Adipocyte (in vitro differentiated cells): ENCODE results near the gene LY6G6D.
A peak's percentile ranks its signal among the peaks of the same experiment; 100 is the strongest.
"Not testable (repeated sequence)": the region's sequence is repeated elsewhere in the genome, so short reads cannot be mapped to it uniquely, and the experiment has no call there.

ENCODE experiments used
- DNase-seq: peaks from one replicate; pipeline ENCODE4 v3.0.0-alpha.2; 2015; ENCODE audit warnings: low read depth
- H3K27me3 ChIP-seq: replicated peaks from 2 replicates; pipeline ENCODE4 v1.7.0; 2013; ENCODE audit warnings: mild to moderate bottlenecking, low read length, moderate library complexity; ENCODE audit not compliant: control insufficient read depth, insufficient read depth
- H3K36me3 ChIP-seq: 2 replicates; pipeline ENCODE4 v1.7.0; 2013; ENCODE audit warnings: low read length, mild to moderate bottlenecking, moderate library complexity; ENCODE audit not compliant: control insufficient read depth, insufficient read depth, severe bottlenecking
- H3K4me1 ChIP-seq: 2 replicates; pipeline ENCODE4 v1.7.0; 2013; ENCODE audit warnings: mild to moderate bottlenecking, low read length, moderate library complexity; ENCODE audit not compliant: control insufficient read depth, insufficient read depth
- H3K4me3 ChIP-seq: 2 replicates; pipeline ENCODE4 v1.7.0; 2013; ENCODE audit warnings: mild to moderate bottlenecking, low read length, moderate library complexity
- H3K9ac ChIP-seq: 2 replicates; pipeline ENCODE4 v1.7.0; 2013; ENCODE audit warnings: mild to moderate bottlenecking, low read length, moderate library complexity
- H3K9me3 ChIP-seq: 2 replicates; pipeline ENCODE4 v1.7.0; 2013; ENCODE audit warnings: mild to moderate bottlenecking, low read length, moderate library complexity; ENCODE audit not compliant: control insufficient read depth

LY6G6D gene

GRCh38 chr6:31693535-31693934 is 21.6 kb upstream of the LY6G6D start:
- no peak for DNase-seq
- H3K9ac ChIP-seq = no peak overlapping the region
- peaks cover 76% of the 10 kb centered on the region for H3K36me3 ChIP-seq
- H3K27me3 ChIP-seq = no peaks in the 10 kb centered on the region
- no peaks in the 10 kb centered on the region for H3K9me3 ChIP-seq
- no peaks in the 10 kb centered on the region for H3K4me1 ChIP-seq
- H3K4me3 ChIP-seq = no peak overlapping the region

GRCh38 chr6:31697555-31697954 is 17.6 kb upstream of the LY6G6D start:
- no peak for DNase-seq
- no peak overlapping the region for H3K9ac ChIP-seq

GRCh38 chr6:31700740-31701401 is 14.3 kb upstream of the LY6G6D start:
- no peak overlapping the region for H3K4me3 ChIP-seq
- H3K36me3 ChIP-seq = peaks cover 15% of the 10 kb centered on the region
- DNase-seq = no peak
- no peaks in the 10 kb centered on the region for H3K9me3 ChIP-seq
- peak overlapping the region; percentile 95 for H3K9ac ChIP-seq
- H3K4me1 ChIP-seq = peaks cover 16% of the 10 kb centered on the region
- no peaks in the 10 kb centered on the region for H3K27me3 ChIP-seq

More at GRCh38 chr6:31697555-31697954, 17.6 kb upstream of the LY6G6D start:
- Histone ChIP-seq H3K4me1 (peaks cover 13% of the 10 kb centered on the region), H3K9me3 (no peaks in the 10 kb centered on the region), H3K36me3 (peaks cover 40% of the 10 kb centered on the region), H3K27me3 (no peaks in the 10 kb centered on the region), H3K4me3 (no peak overlapping the region)

- Histone ChIP-seq H3K36me3 (peaks cover 11% of the 10 kb centered on the region), H3K4me3 (peak overlapping the region; percentile 88), H3K4me1 (peaks cover 16% of the 10 kb centered on the region), H3K9ac (peak overlapping the region; percentile 95), H3K27me3 (no peaks in the 10 kb centered on the region), H3K9me3 (no peaks in the 10 kb centered on the region)
- DNase-seq = peak; percentile 66
Observed at GRCh38 chr6:31701666-31702404, 13.3 kb upstream of the LY6G6D start.

- H3K9me3 ChIP-seq = no peaks in the 10 kb centered on the region
- peaks cover 6% of the 10 kb centered on the region for H3K36me3 ChIP-seq
- H3K4me3 ChIP-seq = peak overlapping the region; percentile 88
- peaks cover 16% of the 10 kb centered on the region for H3K4me1 ChIP-seq
- H3K9ac ChIP-seq = peak overlapping the region; percentile 95
- DNase-seq = peak; percentile 62
- H3K27me3 ChIP-seq = no peaks in the 10 kb centered on the region
Observed at GRCh38 chr6:31702405-31702818, 12.7 kb upstream of the LY6G6D start.

GRCh38 chr6:31702819-31703716 is 12.1 kb upstream of the LY6G6D start, which contains the start of gene ABHD16A:
TSS of gene ABHD16A (minus strand) at chr6:31703324. CDS start at chr6:31703281, 43 bp downstream.
- Histone ChIP-seq H3K9me3 (no peaks in the 10 kb centered on the region), H3K4me3 (peak within 1 kb of the TSS; percentile 88), H3K4me1 (peaks cover 16% of the 10 kb centered on the region), H3K9ac (peak within 1 kb of the TSS; percentile 95), H3K36me3 (peaks cover under 1% of the 10 kb centered on the region), H3K27me3 (no peaks in the 10 kb centered on the region)
- peak; percentile 99 for DNase-seq

GRCh38 chr6:31705931-31706330 is 9.2 kb upstream of the LY6G6D start:
- H3K27me3 ChIP-seq = peaks cover 7% of the 10 kb centered on the region
- H3K36me3 ChIP-seq = no peaks in the 10 kb centered on the region
- no peaks in the 10 kb centered on the region for H3K9me3 ChIP-seq
- no peak overlapping the region for H3K4me3 ChIP-seq
- no peak for DNase-seq
- no peak overlapping the region for H3K9ac ChIP-seq
- peaks cover 16% of the 10 kb centered on the region for H3K4me1 ChIP-seq

GRCh38 chr6:31706599-31706998 is 8.5 kb upstream of the LY6G6D start, which contains the start of gene LY6G6F:
TSS of gene LY6G6F (plus strand) at chr6:31706866. CDS start at chr6:31706907, 41 bp downstream.
- H3K27me3 ChIP-seq = peaks cover 14% of the 10 kb centered on the region
- no peak for DNase-seq
- H3K36me3 ChIP-seq = no peaks in the 10 kb centered on the region
- H3K4me3 ChIP-seq = no peak within 1 kb of the TSS
- no peaks in the 10 kb centered on the region for H3K9me3 ChIP-seq
- H3K9ac ChIP-seq = no peak within 1 kb of the TSS
- H3K4me1 ChIP-seq = peaks cover 10% of the 10 kb centered on the region

- Histone ChIP-seq H3K4me3 (no peak overlapping the region), H3K4me1 (peaks cover 3% of the 10 kb centered on the region), H3K27me3 (peaks cover 18% of the 10 kb centered on the region), H3K36me3 (no peaks in the 10 kb centered on the region), H3K9me3 (no peaks in the 10 kb centered on the region), H3K9ac (no peak overlapping the region)
- no peak for DNase-seq
Observed at GRCh38 chr6:31707701-31708100, 7.4 kb upstream of the LY6G6D start.

GRCh38 chr6:31708224-31708623 is 6.9 kb upstream of the LY6G6D start:
- no peaks in the 10 kb centered on the region for H3K9me3 ChIP-seq
- peaks cover 18% of the 10 kb centered on the region for H3K27me3 ChIP-seq
- H3K4me1 ChIP-seq = peaks cover 3% of the 10 kb centered on the region
- no peaks in the 10 kb centered on the region for H3K36me3 ChIP-seq
- no peak overlapping the region for H3K9ac ChIP-seq
- no peak overlapping the region for H3K4me3 ChIP-seq
- DNase-seq = no peak

GRCh38 chr6:31709157-31709556 is 6.0 kb upstream of the LY6G6D start:
- not testable (repeated sequence) for H3K36me3 ChIP-seq, H3K4me1 ChIP-seq, H3K9ac ChIP-seq, H3K9me3 ChIP-seq, DNase-seq, H3K4me3 ChIP-seq
- peaks cover 23% of the 10 kb centered on the region for H3K27me3 ChIP-seq
